GM21528 (cell line): ENCODE data around the gene COPE.
"Not testable (repeated sequence)": the region's sequence is repeated elsewhere in the genome, so short reads cannot be mapped to it uniquely, and the experiment has no call there.

Experiments
- ATAC-seq: cut with Tn5 transposase; IDR thresholded peaks from one replicate; pipeline ENCODE4 v1.9.1; 2021; ENCODE audit warnings: mild to moderate bottlenecking, moderate library complexity; ENCODE audit not compliant: unreplicated experiment, low FRiP score

Gene COPE

GRCh38 chr19:18941628-18942354 is 22.6 kb upstream of the COPE start:
- ATAC-seq = no peak

DNA sequence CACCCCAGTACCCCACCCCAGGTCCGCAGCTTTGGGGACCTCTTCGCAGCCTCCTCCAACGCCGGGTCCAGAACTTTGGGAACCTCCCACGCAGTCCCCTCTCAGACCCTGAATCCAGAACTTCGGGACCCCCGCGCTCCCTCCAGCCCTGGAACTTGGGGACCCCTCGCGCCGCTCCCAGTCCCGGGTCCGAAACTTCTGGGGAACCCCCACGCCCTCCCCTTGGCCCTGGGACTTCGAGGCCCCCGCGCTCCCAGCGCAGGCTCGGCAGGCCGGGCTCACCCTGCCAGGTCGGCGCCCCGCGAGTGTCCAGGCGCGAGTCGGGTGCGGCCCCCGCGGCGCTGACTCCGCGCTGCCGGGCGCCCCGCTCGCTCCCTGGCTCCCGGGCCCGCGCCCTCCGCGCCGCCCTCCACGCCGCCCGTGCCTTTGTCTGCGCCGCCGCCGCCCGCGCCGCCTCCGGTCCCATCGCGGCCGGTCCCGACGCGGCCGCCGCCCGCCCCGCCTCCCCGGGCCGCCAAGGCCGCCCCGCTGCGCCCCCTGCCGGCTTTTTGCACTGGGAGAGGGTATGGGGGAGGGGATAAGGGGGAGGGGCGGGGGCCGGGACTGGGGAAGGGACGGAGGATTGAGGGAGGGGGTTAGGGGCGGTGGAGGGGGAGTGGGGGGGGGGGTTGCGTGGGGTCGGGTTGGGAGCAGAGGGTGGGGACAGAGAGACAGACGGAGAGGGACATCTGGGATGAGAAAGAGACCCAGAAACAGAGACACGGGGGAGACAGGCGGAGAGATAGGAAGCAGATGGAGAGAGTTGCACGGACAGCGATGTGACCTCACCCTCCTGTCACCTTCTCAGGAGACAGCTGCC is 21.8 kb upstream of the COPE start, which contains the start of gene HOMER3:
HOMER3 (minus strand) TSS at position 449 of the 859 bp plus-strand sequence. CDS start 2,235 bp downstream, outside the sequence.
- no peak for ATAC-seq

- ATAC-seq = no peak
Measured at GRCh38 chr19:18939922-18940768, 21.0 kb upstream of the COPE start.

DNA sequence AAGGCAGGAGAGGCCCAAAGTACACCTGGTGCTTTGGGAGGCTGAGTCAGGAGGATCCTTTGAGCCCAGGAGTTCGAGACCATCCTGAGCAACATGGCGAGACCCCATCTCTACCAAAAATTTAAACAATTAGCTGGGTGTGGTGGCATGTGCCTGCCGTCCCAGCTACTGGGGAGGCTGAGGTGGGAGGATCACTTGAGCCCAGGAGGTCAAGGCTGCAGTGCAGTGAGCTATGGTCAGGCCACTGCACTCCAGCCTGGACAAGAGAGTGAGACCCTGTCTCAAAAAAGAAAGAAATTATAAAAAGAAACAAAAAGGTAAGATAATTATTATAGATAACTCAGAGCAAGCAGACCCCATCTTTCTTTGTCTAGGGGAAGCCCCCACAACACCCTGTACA is 20.0 kb upstream of the COPE start:
- no peak for ATAC-seq

GRCh38 chr19:18933297-18933696 is 14.1 kb upstream of the COPE start:
- ATAC-seq = no peak

GRCh38 chr19:18932216-18932841 is 13.1 kb upstream of the COPE start:
- no peak for ATAC-seq

- no peak for ATAC-seq
Measured at GRCh38 chr19:18931316-18932162, 12.4 kb upstream of the COPE start.

GRCh38 chr19:18929311-18929710 is 10.1 kb upstream of the COPE start:
- ATAC-seq = no peak

DNA sequence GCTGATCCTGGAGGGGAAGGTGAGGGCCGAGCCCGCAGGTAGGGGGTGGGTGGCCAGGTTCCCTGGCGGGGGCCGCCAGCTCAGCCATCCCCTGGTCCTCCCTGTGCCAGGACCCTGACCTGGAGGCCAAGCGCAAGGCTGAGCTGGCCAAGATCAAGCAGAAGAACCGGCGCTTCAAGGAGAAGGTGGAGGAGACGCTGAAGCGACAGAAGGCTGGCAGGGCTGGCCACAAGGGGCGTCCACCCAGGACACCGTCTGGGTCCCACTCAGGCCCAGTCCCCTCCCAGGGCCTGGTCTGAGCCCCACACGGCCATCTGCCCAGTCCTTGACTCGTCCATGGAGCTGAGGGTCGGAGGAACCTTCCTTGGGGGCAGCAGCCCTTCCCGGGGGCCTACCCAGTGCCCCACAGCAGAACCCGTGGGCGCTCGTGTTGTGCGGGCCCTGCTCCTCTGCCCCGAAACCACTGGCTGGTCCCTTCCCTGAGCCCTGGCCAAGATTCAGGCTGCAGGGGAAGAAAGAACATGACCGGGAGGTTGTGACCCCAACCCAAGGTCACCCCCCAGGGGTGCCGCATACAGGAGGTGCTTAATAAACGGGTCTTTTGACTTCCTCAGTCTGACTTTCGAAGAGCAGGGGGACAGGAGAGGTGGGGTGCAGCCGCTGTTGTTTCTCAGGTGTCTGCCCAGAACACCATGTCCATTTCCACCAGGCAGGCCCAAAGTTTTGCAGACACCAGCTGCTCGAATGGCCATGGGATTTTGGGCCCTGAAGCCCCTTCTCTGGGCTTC is 9.0 kb upstream of the COPE start:
- no peak for ATAC-seq

- no peak for ATAC-seq
Measured at GRCh38 chr19:18924684-18925213, 5.6 kb upstream of the COPE start.

DNA sequence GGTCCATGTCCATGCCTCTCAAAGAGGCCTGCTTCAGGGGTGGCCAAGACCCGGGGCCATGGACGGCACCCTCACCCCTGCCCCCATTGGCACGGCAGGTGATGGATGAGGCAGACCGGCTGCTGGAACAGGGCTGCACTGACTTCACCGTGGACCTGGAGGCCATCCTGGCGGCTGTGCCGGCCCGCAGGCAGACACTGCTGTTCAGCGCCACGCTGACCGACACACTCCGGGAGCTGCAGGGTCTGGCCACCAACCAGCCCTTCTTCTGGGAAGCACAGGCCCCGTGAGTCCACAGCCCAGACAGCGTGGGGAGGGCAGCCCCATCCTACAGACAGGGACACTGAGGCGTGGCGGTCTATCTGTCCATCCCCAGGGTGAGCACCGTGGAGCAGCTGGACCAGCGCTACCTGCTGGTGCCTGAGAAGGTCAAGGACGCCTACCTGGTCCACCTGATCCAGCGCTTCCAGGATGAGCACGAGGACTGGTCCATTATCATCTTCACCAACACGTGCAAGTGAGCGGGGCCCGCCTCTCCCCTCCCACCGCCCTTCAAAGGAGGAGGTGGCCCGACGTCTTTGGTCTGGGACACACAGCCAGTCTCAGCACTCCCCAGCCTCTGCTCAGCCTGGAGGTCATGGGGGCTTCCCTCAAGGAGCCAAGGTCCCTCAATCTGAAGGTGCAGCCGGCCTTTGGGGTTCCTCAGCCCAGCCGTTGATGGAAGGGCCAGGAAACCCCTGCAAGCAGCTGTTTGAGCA is 3.2 kb upstream of the COPE start:
- ATAC-seq = no peak

DNA sequence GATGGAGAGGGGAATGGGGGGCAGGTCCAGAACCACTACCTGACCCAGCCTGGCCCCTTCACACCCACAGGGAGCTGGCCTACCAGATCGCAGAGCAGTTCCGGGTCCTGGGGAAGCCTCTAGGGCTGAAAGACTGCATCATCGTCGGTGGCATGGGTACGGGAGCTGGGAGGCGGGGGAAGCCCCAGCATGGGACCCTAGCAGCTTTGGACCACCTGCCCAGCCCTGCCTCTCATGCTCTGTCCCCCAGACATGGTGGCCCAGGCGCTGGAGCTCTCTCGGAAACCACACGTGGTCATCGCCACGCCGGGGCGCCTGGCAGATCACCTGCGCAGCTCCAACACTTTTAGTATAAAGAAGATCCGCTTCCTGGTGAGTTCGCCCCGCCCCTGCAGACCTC is 2.4 kb upstream of the COPE start:
- no peak for ATAC-seq

DNA sequence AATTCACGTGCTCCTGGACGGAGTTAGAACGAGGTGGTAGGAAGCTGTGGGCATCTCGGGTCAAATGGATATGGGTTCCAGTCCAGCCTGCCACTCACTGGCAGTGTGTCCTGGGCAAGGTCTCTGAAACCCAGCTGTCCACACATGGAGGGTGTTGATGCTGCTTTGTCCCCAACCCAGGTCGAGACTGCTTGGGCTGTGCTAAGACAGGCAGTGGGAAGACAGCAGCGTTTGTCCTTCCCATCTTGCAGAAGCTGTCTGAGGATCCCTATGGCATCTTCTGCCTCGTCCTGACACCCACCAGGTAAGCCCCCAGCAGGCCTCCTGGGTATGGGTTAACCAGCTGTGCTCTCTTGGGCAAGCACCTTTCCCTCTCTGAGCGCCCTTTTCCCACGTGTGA is 1.2 kb upstream of the COPE start:
- no peak for ATAC-seq

DNA sequence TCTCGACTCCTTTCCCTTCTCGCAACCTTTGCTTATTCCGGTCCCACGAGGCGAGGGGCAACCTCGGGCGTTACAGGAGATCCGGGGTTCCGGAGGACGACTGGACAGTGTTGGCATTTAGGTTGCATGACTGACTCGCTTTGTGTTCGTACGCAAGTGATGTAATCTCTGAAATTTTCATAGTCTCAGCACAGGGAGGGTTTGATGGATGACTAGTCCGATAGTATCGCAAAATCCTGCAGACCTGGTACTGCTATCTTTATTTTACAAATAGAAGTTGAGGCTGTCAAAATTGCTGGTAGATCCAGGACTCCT is 670 bp upstream of the COPE start:
- no peak for ATAC-seq

DNA sequence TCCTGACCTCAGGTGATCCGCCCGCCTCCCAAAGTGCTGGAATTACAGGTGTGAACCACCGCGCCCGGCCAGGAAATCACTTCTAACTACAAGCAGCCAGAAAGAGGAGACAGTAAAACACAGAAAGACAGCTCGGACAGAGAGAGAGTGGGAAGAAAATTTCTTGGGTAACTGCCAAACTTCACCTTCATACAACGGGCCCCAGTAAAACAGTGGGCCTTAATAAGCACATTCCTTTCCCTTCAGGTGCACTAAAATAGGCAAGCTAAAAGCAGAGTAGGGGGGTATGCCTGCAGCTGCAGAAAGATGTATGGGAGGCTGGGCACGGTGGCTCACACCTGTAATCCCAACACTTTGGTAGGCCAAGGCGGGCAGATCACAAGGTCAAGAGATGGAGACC is 1.6 kb downstream of the COPE start:
- not testable (repeated sequence) for ATAC-seq

DNA sequence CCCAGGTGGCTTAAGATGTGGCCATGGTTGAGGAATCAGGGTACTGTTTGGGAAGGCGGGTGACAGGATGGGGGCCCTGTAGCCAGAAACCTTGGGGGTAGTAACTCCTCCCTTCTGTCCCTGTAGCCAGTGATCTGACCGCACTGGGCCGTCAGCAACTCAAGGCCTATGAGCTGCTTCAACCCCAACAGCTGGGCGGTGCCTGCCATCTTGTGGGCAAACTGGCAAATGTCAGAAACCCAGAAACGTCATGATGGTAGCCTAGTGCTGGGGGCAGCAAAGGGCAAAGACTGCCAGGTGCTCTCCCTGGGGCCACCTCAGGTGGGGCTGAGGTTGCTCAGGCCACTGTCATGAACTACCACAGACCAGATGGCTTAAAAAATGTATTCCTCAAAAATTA is 3.5 kb downstream of the COPE start:
- ATAC-seq = no peak

DNA sequence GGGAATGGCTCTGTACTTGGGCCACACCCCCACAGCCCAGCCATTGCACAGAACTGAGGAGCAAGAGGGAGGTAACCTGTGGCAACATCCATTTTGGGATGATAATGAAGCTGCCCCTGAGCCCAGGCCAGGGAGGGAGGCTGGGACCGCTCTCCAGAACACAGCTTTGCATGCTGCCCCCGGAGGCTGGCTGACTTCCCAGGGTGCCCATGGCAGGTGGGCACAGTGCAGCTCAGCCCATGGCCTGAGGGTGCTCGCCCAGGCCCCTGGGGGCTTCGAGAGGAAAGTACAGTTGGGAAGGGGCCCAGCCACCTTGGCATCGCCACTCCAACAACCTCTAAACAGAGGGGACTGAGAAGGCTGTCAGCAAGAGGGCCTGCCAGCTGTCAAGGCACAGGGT is 5.7 kb downstream of the COPE start:
- ATAC-seq = no peak

DNA sequence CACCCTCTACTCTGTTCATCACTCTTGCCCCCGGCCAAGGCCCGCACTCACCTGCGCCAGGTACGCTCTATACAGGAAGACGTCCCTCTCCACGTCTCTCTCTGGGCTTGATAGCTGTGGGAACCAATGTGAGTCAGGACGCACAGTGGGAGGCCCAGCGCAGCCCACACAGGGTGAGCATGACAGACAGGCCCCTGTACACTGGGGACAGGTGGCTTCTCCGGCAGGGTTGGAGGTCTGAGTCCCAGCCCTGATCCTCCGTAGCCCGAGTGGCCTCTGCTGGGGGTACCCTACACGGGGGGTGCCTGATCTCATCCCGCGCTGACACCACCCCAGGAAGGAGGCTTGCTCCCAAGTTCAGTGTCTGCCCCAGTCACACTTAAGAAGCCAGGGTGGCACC is 6.3 kb downstream of the COPE start:
- no peak for ATAC-seq
